ENCODE measurements around the gene CLEC18B.
A peak's percentile ranks its signal among the peaks of the same experiment; 100 is the strongest.
"Not testable (repeated sequence)": the region's sequence is repeated elsewhere in the genome, so short reads cannot be mapped to it uniquely, and the experiment has no call there.

Gene CLEC18B

GRCh38 chr16:74446866-74447265, 25.6 kb upstream of the CLEC18B start:
- DNase-seq (ENCODE audit: low read depth in 2 of 3, low spot score in 2 of 3): no peak

- not testable (repeated sequence) for DNase-seq (ENCODE audit: low read depth in 2 of 3, low spot score in 2 of 3)
Observed at GRCh38 chr16:74443624-74444346, 22.5 kb upstream of the CLEC18B start.

- no peak for DNase-seq (ENCODE audit: low read depth in 2 of 3, low spot score in 2 of 3)
Observed at GRCh38 chr16:74439685-74440084, 18.4 kb upstream of the CLEC18B start.

- no peak for DNase-seq (ENCODE audit: low read depth in 2 of 3, low spot score in 2 of 3)
Observed at GRCh38 chr16:74438492-74438979, 17.3 kb upstream of the CLEC18B start.

- no peak for DNase-seq (ENCODE audit: low read depth in 2 of 3, low spot score in 2 of 3)
Observed at GRCh38 chr16:74431516-74431915, 10.2 kb upstream of the CLEC18B start.

GRCh38 chr16:74430036-74430712, 8.9 kb upstream of the CLEC18B start:
- peak in 1 of 3 experiments; percentile 7 for DNase-seq (ENCODE audit: low read depth in 2 of 3, low spot score in 2 of 3)

- DNase-seq (ENCODE audit: low read depth in 2 of 3, low spot score in 2 of 3): not testable (repeated sequence)
Observed at GRCh38 chr16:74428493-74428892, 7.2 kb upstream of the CLEC18B start.

GRCh38 chr16:74425751-74426150, 4.5 kb upstream of the CLEC18B start:
- DNase-seq (ENCODE audit: low read depth in 2 of 3, low spot score in 2 of 3): not testable (repeated sequence)

GRCh38 chr16:74423721-74424120, 2.4 kb upstream of the CLEC18B start:
- DNase-seq (ENCODE audit: low read depth in 2 of 3, low spot score in 2 of 3): not testable (repeated sequence)

GRCh38 chr16:74422086-74422485, 808 bp upstream of the CLEC18B start:
- DNase-seq (ENCODE audit: low read depth in 2 of 3, low spot score in 2 of 3): not testable (repeated sequence)

GRCh38 chr16:74421482-74421785, 156 bp upstream of the CLEC18B start:
- not testable (repeated sequence) for DNase-seq (ENCODE audit: low read depth in 2 of 3, low spot score in 2 of 3)

- not testable (repeated sequence) for DNase-seq (ENCODE audit: low read depth in 2 of 3, low spot score in 2 of 3)
Observed at GRCh38 chr16:74419811-74420210, 1.5 kb downstream of the CLEC18B start.

- not testable (repeated sequence) for DNase-seq (ENCODE audit: low read depth in 2 of 3, low spot score in 2 of 3)
Observed at GRCh38 chr16:74417897-74418296, 3.4 kb downstream of the CLEC18B start.

- not testable (repeated sequence) for DNase-seq (ENCODE audit: low read depth in 2 of 3, low spot score in 2 of 3)
Observed at GRCh38 chr16:74413920-74414319, 7.4 kb downstream of the CLEC18B start.

- not testable (repeated sequence) for DNase-seq (ENCODE audit: low read depth in 2 of 3, low spot score in 2 of 3)
Observed at GRCh38 chr16:74413485-74413884, 7.8 kb downstream of the CLEC18B start.

GRCh38 chr16:74412775-74413390, 8.4 kb downstream of the CLEC18B start:
- not testable (repeated sequence) for DNase-seq (ENCODE audit: low read depth in 2 of 3, low spot score in 2 of 3)

- DNase-seq (ENCODE audit: low read depth in 2 of 3, low spot score in 2 of 3): not testable (repeated sequence)
Observed at GRCh38 chr16:74412138-74412774, 9.0 kb downstream of the CLEC18B start.

GRCh38 chr16:74410981-74411380, 10.3 kb downstream of the CLEC18B start:
- DNase-seq (ENCODE audit: low read depth in 2 of 3, low spot score in 2 of 3): not testable (repeated sequence)

GRCh38 chr16:74410057-74410957, 11.0 kb downstream of the CLEC18B start:
- not testable (repeated sequence) for DNase-seq (ENCODE audit: low read depth in 2 of 3, low spot score in 2 of 3)

- DNase-seq (ENCODE audit: low read depth in 2 of 3, low spot score in 2 of 3): not testable (repeated sequence)
Observed at GRCh38 chr16:74409185-74409981, 11.9 kb downstream of the CLEC18B start.

All from activated CD8-positive, alpha-beta memory T cell treated with anti-CD3 and anti-CD28 coated beads for 48 hours (primary cell).